H9 (cell line): ENCODE results near the gene RARB. TPM values are rescaled to one million over a fixed set of nuclear protein-coding genes. Genes with fewer than 3 reads are reported as not detected.

Experiments
- DNase-seq: peaks from one replicate; pipeline ENCODE4 v3.0.0-alpha.2; 2017
- H2AFZ ChIP-seq: one replicate; pipeline ENCODE4 v1.6.1; 2013; ENCODE audit warnings: mild to moderate bottlenecking, low read length, control low read depth, moderate library complexity
- H2AK5ac ChIP-seq: 2 replicates; pipeline ENCODE4 v1.6.1; 2013; ENCODE audit warnings: low read length, control low read depth, mixed read lengths; ENCODE audit not compliant: insufficient read length
- H2BK120ac ChIP-seq: one replicate; pipeline ENCODE4 v1.6.1; 2013; ENCODE audit warnings: low read depth, mild to moderate bottlenecking, low read length, control low read depth, inconsistent platforms; ENCODE audit not compliant: poor library complexity, severe bottlenecking
- H2BK12ac ChIP-seq: 2 replicates; pipeline ENCODE4 v1.6.1; 2013; ENCODE audit warnings: low read length, control low read depth, mixed read lengths, low read depth; ENCODE audit not compliant: insufficient read length
- H2BK15ac ChIP-seq: 2 replicates; pipeline ENCODE4 v1.6.1; 2013; ENCODE audit warnings: low read depth, low read length, control low read depth
- H2BK20ac ChIP-seq: one replicate; pipeline ENCODE4 v1.6.1; 2013; ENCODE audit warnings: low read depth, mild to moderate bottlenecking, low read length, control low read depth, inconsistent platforms; ENCODE audit not compliant: poor library complexity, severe bottlenecking
- H2BK5ac ChIP-seq: 2 replicates; pipeline ENCODE4 v1.6.1; 2013; ENCODE audit warnings: low read length, control low read depth, mixed read lengths; ENCODE audit not compliant: insufficient read length
- H3K14ac ChIP-seq: 2 replicates; pipeline ENCODE4 v1.6.1; 2013; ENCODE audit warnings: low read length, control low read depth; ENCODE audit not compliant: insufficient read depth
- H3K18ac ChIP-seq: 2 replicates; pipeline ENCODE4 v1.6.1; 2013; ENCODE audit warnings: low read depth, mild to moderate bottlenecking, mixed read lengths, low read length, control low read depth; ENCODE audit not compliant: insufficient read length
- H3K23ac ChIP-seq: 2 replicates; pipeline ENCODE4 v1.6.1; 2013; ENCODE audit warnings: low read length, control low read depth, mixed read lengths, low read depth; ENCODE audit not compliant: insufficient read length
- H3K23me2 ChIP-seq: 2 replicates; pipeline ENCODE4 v1.6.1; 2013; ENCODE audit warnings: low read depth, mild to moderate bottlenecking, mixed read lengths, low read length, control low read depth; ENCODE audit not compliant: insufficient read length, poor library complexity, severe bottlenecking
- H3K27ac ChIP-seq: 2 replicates; pipeline ENCODE4 v1.5.1; 2013; ENCODE audit warnings: low read length, control low read depth, mixed read lengths, low read depth; ENCODE audit not compliant: insufficient read length
- H3K27me3 ChIP-seq: 2 replicates; pipeline ENCODE4 v1.6.1; 2013; ENCODE audit warnings: low read length, control low read depth, inconsistent platforms; ENCODE audit not compliant: insufficient read depth
- H3K4ac ChIP-seq: 2 replicates; pipeline ENCODE4 v1.6.1; 2013; ENCODE audit warnings: low read depth, mild to moderate bottlenecking, control low read depth, inconsistent platforms, low read length, moderate library complexity
- H3K4me1 ChIP-seq: 2 replicates; pipeline ENCODE4 v1.6.1; 2013; ENCODE audit warnings: low read length, control low read depth, inconsistent platforms; ENCODE audit not compliant: insufficient read depth
- H3K4me2 ChIP-seq: 2 replicates; pipeline ENCODE4 v1.6.1; 2013; ENCODE audit warnings: low read length, control low read depth, mixed read lengths; ENCODE audit not compliant: insufficient read length, insufficient read depth
- H3K56ac ChIP-seq: 2 replicates; pipeline ENCODE4 v1.6.1; 2013; ENCODE audit warnings: low read depth, mild to moderate bottlenecking, mixed read lengths, low read length, control low read depth; ENCODE audit not compliant: insufficient read length
- H3K79me1 ChIP-seq: 2 replicates; pipeline ENCODE4 v1.6.1; 2013; ENCODE audit warnings: low read depth, mild to moderate bottlenecking, moderate library complexity, low read length, control low read depth, inconsistent platforms; ENCODE audit not compliant: insufficient read depth, poor library complexity, severe bottlenecking
- H3K79me2 ChIP-seq: 2 replicates; pipeline ENCODE4 v1.6.1; 2013; ENCODE audit warnings: low read length, control low read depth, inconsistent platforms; ENCODE audit not compliant: insufficient read depth
- H3K9ac ChIP-seq: 2 replicates; pipeline ENCODE4 v1.6.1; 2013; ENCODE audit warnings: low read length, control low read depth, mixed read lengths; ENCODE audit not compliant: insufficient read length; ENCODE audit errors: extremely low read depth
- H3K9me3 ChIP-seq: one replicate; pipeline ENCODE4 v1.6.1; 2013; ENCODE audit warnings: low read depth, low read length, inconsistent platforms; ENCODE audit not compliant: control insufficient read depth
- H3T11ph ChIP-seq: one replicate; pipeline ENCODE4 v1.6.1; 2013; ENCODE audit warnings: mild to moderate bottlenecking, low read length, control low read depth, inconsistent platforms
- H4K20me1 ChIP-seq: one replicate; pipeline ENCODE4 v1.6.1; 2013; ENCODE audit not compliant: control insufficient read depth, insufficient read length, insufficient read depth
- H4K5ac ChIP-seq: 2 replicates; pipeline ENCODE4 v1.6.1; 2013; ENCODE audit warnings: low read depth, mild to moderate bottlenecking, mixed read lengths, low read length, control low read depth; ENCODE audit not compliant: insufficient read length
- H4K8ac ChIP-seq: replicated peaks from 2 replicates; pipeline ENCODE4 v1.6.1; 2013; ENCODE audit warnings: low read length, control low read depth, mixed read lengths, low read depth; ENCODE audit not compliant: insufficient read length
- H4K91ac ChIP-seq: 2 replicates; pipeline ENCODE4 v1.6.1; 2013; ENCODE audit warnings: low read depth, mild to moderate bottlenecking, moderate library complexity, mixed read lengths, low read length, control low read depth; ENCODE audit not compliant: insufficient read length
- H3K27ac Mint-ChIP-seq, 3 experiments: 2 replicates in 2 of 3; 3 replicates in 1 of 3; pipeline ENCODE4 v1.8.0; 2020 to 2021; ENCODE audit warnings: mixed read lengths in 3 of 3, mild to moderate bottlenecking in 1 of 3, moderate library complexity in 1 of 3
- H3K27me3 Mint-ChIP-seq: 2 replicates; pipeline ENCODE4 v1.8.0; 2021; ENCODE audit warnings: low read depth, mild to moderate bottlenecking, moderate library complexity, mixed read lengths
- H3K36me3 Mint-ChIP-seq, 3 experiments: 2 replicates in 2 of 3; 3 replicates in 1 of 3; pipeline ENCODE4 v1.8.0; 2020 to 2021; ENCODE audit warnings: low read depth in 3 of 3, mixed read lengths in 3 of 3; ENCODE audit not compliant: insufficient read depth in 1 of 3
- H3K4me1 Mint-ChIP-seq, 2 experiments: 2 replicates each; pipeline ENCODE4 v1.8.0; 2020; ENCODE audit warnings: mixed read lengths in 2 of 2
- H3K4me3 Mint-ChIP-seq, 2 experiments: 2 replicates in 1 of 2; 3 replicates in 1 of 2; pipeline ENCODE4 v1.8.0; 2020 to 2021; ENCODE audit warnings: mild to moderate bottlenecking in 2 of 2, mixed read lengths in 2 of 2, moderate library complexity in 1 of 2
- H3K9me3 Mint-ChIP-seq, 2 experiments: 2 replicates in 1 of 2; 3 replicates in 1 of 2; pipeline ENCODE4 v1.8.0; 2020; ENCODE audit warnings: mild to moderate bottlenecking in 2 of 2, mixed read lengths in 2 of 2, moderate library complexity in 1 of 2
- CTCF ChIP-seq: fragments of 200-600 bp; sonication (generic); conservative IDR thresholded peaks from 3 replicates; pipeline ENCODE4 v1.8.0; 2021; ENCODE audit warnings: antibody characterized with exemption, mild to moderate bottlenecking
- WGBS: extraction: QIAGEN DNeasy Blood & Tissue Kit; methylation state at CpG from one replicate; pipeline ENCODE4 v1.1.7; 2013; ENCODE audit warnings: missing lambda C conversion rate, low lambda C conversion rate, mixed read lengths; ENCODE audit not compliant: insufficient read length; ENCODE audit errors: extremely low coverage; 5-methylcytosine and 5-hydroxymethylcytosine counted together
- total RNA-seq: library from RNA; stranded (reverse); gene quantifications from 2 replicates; pipeline ENCODE4 v1.2.1, GENCODE V29; 2021

RARB gene
- total RNA-seq, 1 experiment from 2014 or later, result 0.22 TPM

- H3K27ac Mint-ChIP-seq, result no peak overlapping the region
- no peaks in the 10 kb centered on the region for H3K9me3 ChIP-seq
- H3K4me1 Mint-ChIP-seq, result peaks cover 0 to 4% of the 10 kb centered on the region in 2 experiments; a peak in 1 of 4 replicates
- no peak overlapping the region for H2BK20ac ChIP-seq
- no peaks in the 10 kb centered on the region for H4K20me1 ChIP-seq
- H3K4me2 ChIP-seq, result no peak overlapping the region
- no peak overlapping the region for H3K9ac ChIP-seq
- H4K91ac ChIP-seq, result no peak overlapping the region
- H2BK12ac ChIP-seq, result no peak overlapping the region
- H2BK15ac ChIP-seq, result no peak overlapping the region
- no peaks in the 10 kb centered on the region for H3K4me1 ChIP-seq
- no peak overlapping the region for H3K23ac ChIP-seq
- no peak overlapping the region for H3K27ac ChIP-seq
- H3K14ac ChIP-seq, result no peak overlapping the region
- no CpG with 5 or more reads among the region's 1 CpG for WGBS
- H3K79me1 ChIP-seq, result no peaks in the 10 kb centered on the region
- H3K4me3 Mint-ChIP-seq, result no peak overlapping the region
- no peak overlapping the region for H2AFZ ChIP-seq
- H3K18ac ChIP-seq, result no peak overlapping the region
- no peak for DNase-seq
- H3T11ph ChIP-seq, result no peak overlapping the region
- no peak for TF ChIP-seq CTCF
- no peak overlapping the region for H4K5ac ChIP-seq
- H3K4ac ChIP-seq, result no peak overlapping the region
- no peaks in the 10 kb centered on the region for H3K36me3 Mint-ChIP-seq
- H3K56ac ChIP-seq, result no peak overlapping the region
- no peaks in the 10 kb centered on the region for H3K27me3 ChIP-seq
- H3K9me3 Mint-ChIP-seq, result no peaks in the 10 kb centered on the region
- no peak overlapping the region for H2AK5ac ChIP-seq
- no peak overlapping the region for H4K8ac ChIP-seq
- H3K23me2 ChIP-seq, result no peaks in the 10 kb centered on the region
- H3K27me3 Mint-ChIP-seq, result no peaks in the 10 kb centered on the region
- no peaks in the 10 kb centered on the region for H3K79me2 ChIP-seq
- no peak overlapping the region for H2BK120ac ChIP-seq
- H2BK5ac ChIP-seq, result no peak overlapping the region
Measured at GRCh38 chr3:25462495-25462894, 34.4 kb downstream of the RARB start.
